GM10248 (cell line): ENCODE results near the gene R3HCC1L.
"Not testable (repeated sequence)": the region's sequence is repeated elsewhere in the genome, so short reads cannot be mapped to it uniquely, and the experiment has no call there.

ENCODE experiments used
- CTCF ChIA-PET: fragments of 300-600 bp; sonication (Branson Sonifier 250); formaldehyde crosslinking; extraction: SDS; loops from one replicate; lab custom pipeline; 2021; ENCODE audit warnings: antibody characterized with exemption; lab: Yijun Ruan, JAX
- POLR2A ChIA-PET: fragments of 350-650 bp; sonication (Branson Sonifier 250); formaldehyde crosslinking; extraction: SDS; loops from one replicate; lab custom pipeline; 2020; ENCODE audit warnings: antibody characterized with exemption; lab: Yijun Ruan, JAX
- DNase-seq: peaks from one replicate; pipeline ENCODE4 v3.0.0; 2012; ENCODE audit errors: extremely low spot score
- TF ChIP-seq, protein P1 (sequence below): IDR thresholded peaks from 2 replicates; pipeline ENCODE4 v1.5.1; 2012; ENCODE audit warnings: mild to moderate bottlenecking, low read depth; ENCODE audit errors: extremely low read depth, missing control alignments, control extremely low read depth

R3HCC1L gene

GRCh38 chr10:98170249-98171117 is 36.0 kb downstream of the R3HCC1L start:
- TF ChIP-seq, protein P1, sequence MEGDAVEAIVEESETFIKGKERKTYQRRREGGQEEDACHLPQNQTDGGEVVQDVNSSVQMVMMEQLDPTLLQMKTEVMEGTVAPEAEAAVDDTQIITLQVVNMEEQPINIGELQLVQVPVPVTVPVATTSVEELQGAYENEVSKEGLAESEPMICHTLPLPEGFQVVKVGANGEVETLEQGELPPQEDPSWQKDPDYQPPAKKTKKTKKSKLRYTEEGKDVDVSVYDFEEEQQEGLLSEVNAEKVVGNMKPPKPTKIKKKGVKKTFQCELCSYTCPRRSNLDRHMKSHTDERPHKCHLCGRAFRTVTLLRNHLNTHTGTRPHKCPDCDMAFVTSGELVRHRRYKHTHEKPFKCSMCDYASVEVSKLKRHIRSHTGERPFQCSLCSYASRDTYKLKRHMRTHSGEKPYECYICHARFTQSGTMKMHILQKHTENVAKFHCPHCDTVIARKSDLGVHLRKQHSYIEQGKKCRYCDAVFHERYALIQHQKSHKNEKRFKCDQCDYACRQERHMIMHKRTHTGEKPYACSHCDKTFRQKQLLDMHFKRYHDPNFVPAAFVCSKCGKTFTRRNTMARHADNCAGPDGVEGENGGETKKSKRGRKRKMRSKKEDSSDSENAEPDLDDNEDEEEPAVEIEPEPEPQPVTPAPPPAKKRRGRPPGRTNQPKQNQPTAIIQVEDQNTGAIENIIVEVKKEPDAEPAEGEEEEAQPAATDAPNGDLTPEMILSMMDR: peak; percentile 73
- ChIA-PET POLR2A (no interaction called here), CTCF (interaction anchor here (0.6 to 6.2 kb wide), 40 partner anchors 8 to 1442 kb away, joined by 3 to 82 read pairs (median 4); partner anchors contain the start of genes LOXL4 and R3HCC1L)
- peak; percentile 33 for DNase-seq

DNA sequence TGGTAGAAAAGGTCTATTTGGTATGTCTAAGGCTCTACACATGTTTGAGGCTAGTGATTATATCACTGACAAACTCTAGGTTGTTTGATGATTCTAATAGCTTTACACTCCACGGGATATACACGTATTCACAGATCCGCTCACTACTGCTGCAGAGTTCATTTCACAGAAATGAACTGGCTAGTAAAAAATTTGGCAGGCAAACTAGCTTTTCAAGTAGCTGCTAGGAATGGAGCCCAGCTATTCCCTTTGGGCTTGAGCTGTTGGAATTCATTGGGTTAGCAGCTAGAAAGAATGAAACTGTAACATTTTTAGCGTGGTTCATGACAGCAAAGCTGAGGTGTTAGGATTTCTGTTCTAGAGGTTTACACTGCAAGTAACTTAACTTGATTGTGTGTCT is 37.6 kb downstream of the R3HCC1L start:
- no peak for DNase-seq
- CTCF ChIA-PET: interaction anchor here (0.6 to 6.2 kb wide), 14 partner anchors 10 to 222 kb away, joined by 3 to 82 read pairs (median 8); partner anchors contain the start of gene R3HCC1L
- POLR2A ChIA-PET: no interaction called here
- TF ChIP-seq, protein P1: no peak

DNA sequence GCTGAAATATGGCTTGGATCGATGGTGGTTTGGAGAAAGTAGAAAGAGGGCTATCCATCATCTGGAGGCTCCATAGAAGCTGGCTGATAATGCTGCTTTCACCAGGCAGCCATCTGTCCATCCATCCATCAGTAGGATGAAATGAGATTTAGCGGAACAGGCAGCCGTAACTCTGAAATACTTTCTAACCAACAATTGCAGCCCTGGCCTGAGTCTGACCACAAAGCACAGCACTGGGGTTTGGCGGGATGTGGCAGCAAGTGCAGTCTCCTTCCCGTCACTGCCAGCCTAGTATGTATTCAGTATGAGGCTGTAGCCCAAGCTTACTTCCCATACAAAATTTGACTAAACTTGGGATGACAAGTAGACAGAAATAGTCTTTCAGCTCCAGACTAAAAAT is 38.0 kb downstream of the R3HCC1L start:
- TF ChIP-seq, protein P1: no peak
- ChIA-PET CTCF (interaction anchor here (1.4 to 6.2 kb wide), 6 partner anchors 10 to 137 kb away, joined by 3 to 82 read pairs (median 28); partner anchors contain the start of gene R3HCC1L), POLR2A (no interaction called here)
- no peak for DNase-seq

DNA sequence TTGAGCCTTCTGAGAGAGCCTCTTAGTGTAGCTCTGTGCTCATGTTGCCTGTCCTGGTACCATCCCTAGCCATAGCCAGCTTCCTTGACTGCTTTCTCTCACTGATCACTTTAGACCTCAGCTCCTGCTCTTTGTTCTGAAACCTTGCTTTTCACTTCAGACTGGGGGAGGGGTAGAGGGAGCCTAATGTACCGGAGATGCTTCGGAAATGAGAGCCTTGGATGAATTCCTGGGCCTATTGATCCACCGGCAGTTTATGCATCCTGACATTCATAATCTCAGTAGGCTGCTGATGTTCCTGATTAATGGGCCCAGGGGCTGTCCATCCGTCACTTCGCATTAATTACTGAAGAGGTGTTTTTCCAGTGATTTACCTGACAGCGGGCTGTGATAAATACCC is 38.8 kb downstream of the R3HCC1L start:
- POLR2A ChIA-PET: no interaction called here
- CTCF ChIA-PET: interaction anchor here (1.4 to 6.2 kb wide), 4 partner anchors 10 to 136 kb away, joined by 3 to 82 read pairs (median 31); no protein-coding TSS in a partner anchor
- no peak for DNase-seq

GRCh38 chr10:98182351-98182915 is 48.0 kb downstream of the R3HCC1L start:
- CTCF ChIA-PET: interaction anchor here (1.1 to 9.5 kb wide), 2 partner anchors 11 to 127 kb away, joined by 4 to 82 read pairs; no protein-coding TSS in a partner anchor
- POLR2A ChIA-PET: not testable (repeated sequence)

More for the DNA sequence above, 38.8 kb downstream of the R3HCC1L start:
- TF ChIP-seq, protein P1: no peak

DNA sequence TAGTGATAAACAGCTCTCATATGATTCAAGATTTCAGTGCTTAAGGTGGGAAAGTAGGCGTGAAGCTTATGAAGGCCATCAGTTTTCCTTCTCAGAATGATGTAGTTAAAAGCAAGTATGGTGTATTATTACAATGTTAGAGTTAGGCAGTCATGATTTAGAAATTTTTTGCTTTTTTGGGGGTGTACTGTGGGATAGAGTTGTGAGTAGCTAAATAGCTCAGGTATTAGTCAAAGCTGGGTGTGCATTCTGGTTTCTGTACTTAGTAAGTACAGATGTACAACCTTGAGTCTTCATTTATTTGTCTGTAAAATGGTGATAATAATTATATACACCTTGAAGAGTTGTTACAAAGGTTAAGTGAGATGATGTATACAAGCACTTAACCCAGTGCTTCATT is 52.2 kb downstream of the R3HCC1L start:
- TF ChIP-seq, protein P1: no peak
- no peak for DNase-seq
- POLR2A ChIA-PET: no interaction called here
- CTCF ChIA-PET: interaction anchor here (1.0 to 9.5 kb wide), 3 partner anchors 9 to 19 kb away, joined by 3 to 82 read pairs (median 4); no protein-coding TSS in a partner anchor

More at GRCh38 chr10:98182351-98182915, 48.0 kb downstream of the R3HCC1L start:
- not testable (repeated sequence) for DNase-seq

- DNase-seq, CTCF ChIA-PET, POLR2A ChIA-PET: not testable (repeated sequence)
Observed at GRCh38 chr10:98190773-98191172, 56.3 kb downstream of the R3HCC1L start.
